NB4 (cell line): ENCODE measurements around the gene NCOA7.
"Not testable (repeated sequence)": the region's sequence is repeated elsewhere in the genome, so short reads cannot be mapped to it uniquely, and the experiment has no call there.

Source experiments
- CTCF ChIP-seq: IDR thresholded peaks from one replicate; pipeline ENCODE4 v1.5.1; 2012; ENCODE audit warnings: low read depth, low read length
- MAX ChIP-seq: IDR thresholded peaks from 2 replicates; pipeline ENCODE4 v1.6.1; 2011; ENCODE audit warnings: low read depth, low read length
- MYC ChIP-seq: IDR thresholded peaks from 2 replicates; pipeline ENCODE4 v1.6.1; 2011; ENCODE audit warnings: low read depth, low read length
- POLR2A ChIP-seq: IDR thresholded peaks from 2 replicates; pipeline ENCODE4 v1.6.1; 2011; ENCODE audit warnings: mild to moderate bottlenecking; ENCODE audit not compliant: insufficient read length; ENCODE audit errors: extremely low read depth

- not testable (repeated sequence) for TF ChIP-seq CTCF, POLR2A, MYC, MAX
Measured at GRCh38 chr6:125935520-125935919, 144.8 kb downstream of the NCOA7 start.
